ENCODE data around the gene FILIP1L. TPM values are rescaled to one million over a fixed set of nuclear protein-coding genes. Genes with fewer than 3 reads are reported as not detected.

The FILIP1L gene
- polyA plus RNA-seq, 1 donor (not counting 4 experiments of a cell fraction or from before 2014, with no cell fraction given): 14.7 TPM

GRCh38 chr3:99947356-99947755, 166.9 kb downstream of the FILIP1L start:
- Histone ChIP-seq H3K27ac (ENCODE audit: control insufficient read depth, insufficient read depth, low read length) (no peak overlapping the region), H3K4me1 (ENCODE audit: control insufficient read depth, extremely low read depth, insufficient read depth, low read length) (peaks cover 6% of the 10 kb centered on the region), H3K4me2 (ENCODE audit: control insufficient read depth, extremely low read depth, insufficient read depth, low read depth, low read length) (no peak overlapping the region), H3K9me1 (ENCODE audit: control insufficient read depth, extremely low read depth, insufficient read depth, low read length) (no peaks in the 10 kb centered on the region), H3K4me3 (ENCODE audit: control insufficient read depth in 2 of 3, extremely low read depth in 1 of 3, insufficient read depth in 2 of 3, low read depth in 1 of 3, low read length in 3 of 3) (no peak overlapping the region), H3K9me3 (ENCODE audit: control insufficient read depth, low read depth, low read length) (no peaks in the 10 kb centered on the region), H3K36me3 (ENCODE audit: control insufficient read depth in 2 of 2, extremely low read depth in 1 of 2, insufficient read depth in 2 of 2, low read length in 2 of 2) (no peaks in the 10 kb centered on the region), H3K9ac (ENCODE audit: control insufficient read depth, extremely low read depth, insufficient read depth, low read length) (no peak overlapping the region), H3K27me3 (ENCODE audit: control insufficient read depth, extremely low read depth, insufficient read depth, low read length) (no peaks in the 10 kb centered on the region), H3K79me2 (ENCODE audit: control insufficient read depth, insufficient read depth, low read length) (no peaks in the 10 kb centered on the region), H4K20me1 (ENCODE audit: control insufficient read depth, extremely low read depth, insufficient read depth, low read length) (no peaks in the 10 kb centered on the region), H2AFZ (ENCODE audit: control insufficient read depth, low read length) (no peak overlapping the region)
- dilution Hi-C loops (cut with MboI; ENCODE audit: extremely low pct_ligation_motif_present, low sequenced_read_pairs): no loop called here
- FAIRE-seq (no peak), DNase-seq (ENCODE audit: low read depth, low spot score) (no peak)
- no peak for TF ChIP-seq EZH2 (IDR thresholded peaks at IDR 0.05; ENCODE audit: low read length)
- no peak for TF ChIP-seq CTCF (optimal IDR thresholded peaks at IDR 0.05 in 1 of 3, IDR thresholded peaks at IDR 0.05 in 1 of 3, conservative IDR thresholded peaks at IDR 0.05 in 1 of 3; ENCODE audit: extremely low read depth in 1 of 3, insufficient read depth in 2 of 3, low read length in 3 of 3)

GRCh38 chr3:99945328-99945995, 168.8 kb downstream of the FILIP1L start:
- Histone ChIP-seq H3K27ac (ENCODE audit: control insufficient read depth, insufficient read depth, low read length) (no peak overlapping the region), H3K27me3 (ENCODE audit: control insufficient read depth, extremely low read depth, insufficient read depth, low read length) (no peaks in the 10 kb centered on the region), H4K20me1 (ENCODE audit: control insufficient read depth, extremely low read depth, insufficient read depth, low read length) (no peaks in the 10 kb centered on the region), H3K4me1 (ENCODE audit: control insufficient read depth, extremely low read depth, insufficient read depth, low read length) (peaks cover 6% of the 10 kb centered on the region), H2AFZ (ENCODE audit: control insufficient read depth, low read length) (no peak overlapping the region), H3K79me2 (ENCODE audit: control insufficient read depth, insufficient read depth, low read length) (no peaks in the 10 kb centered on the region), H3K9me1 (ENCODE audit: control insufficient read depth, extremely low read depth, insufficient read depth, low read length) (no peaks in the 10 kb centered on the region), H3K36me3 (ENCODE audit: control insufficient read depth in 2 of 2, extremely low read depth in 1 of 2, insufficient read depth in 2 of 2, low read length in 2 of 2) (no peaks in the 10 kb centered on the region), H3K4me3 (ENCODE audit: control insufficient read depth in 2 of 3, extremely low read depth in 1 of 3, insufficient read depth in 2 of 3, low read depth in 1 of 3, low read length in 3 of 3) (no peak overlapping the region), H3K4me2 (ENCODE audit: control insufficient read depth, extremely low read depth, insufficient read depth, low read depth, low read length) (no peak overlapping the region), H3K9me3 (ENCODE audit: control insufficient read depth, low read depth, low read length) (no peaks in the 10 kb centered on the region), H3K9ac (ENCODE audit: control insufficient read depth, extremely low read depth, insufficient read depth, low read length) (no peak overlapping the region)
- TF ChIP-seq EZH2 (IDR thresholded peaks at IDR 0.05; ENCODE audit: low read length): no peak
- no peak for TF ChIP-seq CTCF (optimal IDR thresholded peaks at IDR 0.05 in 1 of 3, IDR thresholded peaks at IDR 0.05 in 1 of 3, conservative IDR thresholded peaks at IDR 0.05 in 1 of 3; ENCODE audit: extremely low read depth in 1 of 3, insufficient read depth in 2 of 3, low read length in 3 of 3)
- FAIRE-seq (peak; percentile 9), DNase-seq (ENCODE audit: low read depth, low spot score) (no peak)
- dilution Hi-C loops (cut with MboI; ENCODE audit: extremely low pct_ligation_motif_present, low sequenced_read_pairs): no loop called here

Data from keratinocyte (primary cell).